ENCODE results near the gene SULF2. TPM values are rescaled to one million over a fixed set of nuclear protein-coding genes. Genes with fewer than 3 reads are reported as not detected.

Gene SULF2
- total and polyA plus RNA-seq, 2 of the 4 experiments (the other 2 are of a cell fraction): 0.54 to 0.77 TPM

DNA sequence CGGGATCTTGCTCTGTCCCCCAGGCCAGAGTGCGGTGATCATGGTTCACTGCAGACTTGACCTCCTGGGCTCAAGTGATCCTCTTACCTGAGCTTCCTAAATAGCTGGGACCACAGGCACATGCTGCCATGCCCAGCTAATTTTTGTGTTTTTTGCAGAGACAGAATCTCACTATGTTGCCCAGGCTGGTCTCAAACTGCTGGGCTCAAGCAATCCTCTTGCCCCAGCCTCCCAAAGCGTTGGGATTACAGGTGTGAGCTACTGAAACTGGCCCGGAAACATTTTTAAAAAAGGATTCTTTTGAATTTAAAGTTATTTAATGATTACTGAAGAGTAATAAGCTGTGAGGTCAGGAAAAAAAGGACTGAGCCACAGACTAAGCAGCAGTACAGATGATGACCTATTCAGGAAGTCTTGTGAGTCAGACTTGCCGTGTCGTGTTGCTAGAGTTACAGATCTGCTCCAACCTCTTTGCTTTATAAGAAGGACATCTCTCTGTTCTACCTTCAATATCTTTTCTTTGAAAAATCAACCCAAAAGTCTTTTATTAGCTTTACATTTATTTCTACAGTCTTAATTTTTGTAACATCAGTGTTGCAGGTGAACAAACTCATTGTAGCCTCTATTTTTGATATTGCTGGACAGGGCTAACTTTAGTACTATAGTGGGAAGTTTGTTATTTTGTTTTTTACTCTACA lies 174.9 kb downstream of the SULF2 start:
- Histone ChIP-seq H2AK5ac (ENCODE audit: low read depth, low read length) (peak overlapping the region; percentile 57), H2BK15ac (ENCODE audit: low read depth, low read length) (peak overlapping the region; percentile 35; the same call in 1 of the 3 replicates), H4K5ac (ENCODE audit: low read depth, low read length) (0 out of 2 replicates have a peak overlapping the region, but pooled peaks have one; percentile 22), H3K4ac (ENCODE audit: low read depth, low read length) (peak overlapping the region; percentile 55; the same call in 1 of the 2 replicates), H3K23ac (ENCODE audit: low read depth, low read length) (no peak overlapping the region), H3K18ac (ENCODE audit: low read depth, low read length) (no peak overlapping the region), H4K8ac (ENCODE audit: low read depth in 2 of 2, low read length in 2 of 2) (peak overlapping the region in 1 of 2 experiments; percentile 39; a peak in 3 of 4 replicates), H3K4me1 (ENCODE audit: control insufficient read depth, insufficient read depth, low read length) (peaks cover 7% of the 10 kb centered on the region), H3K36me3 (ENCODE audit: control insufficient read depth, insufficient read depth, low read length) (no peaks in the 10 kb centered on the region), H2BK20ac (ENCODE audit: low read depth, low read length) (peak overlapping the region; percentile 12; the same call in 1 of the 2 replicates), H3K27me3 (ENCODE audit: control insufficient read depth, insufficient read depth, low read length) (no peaks in the 10 kb centered on the region), H2BK120ac (ENCODE audit: low read depth, low read length) (peak overlapping the region; percentile 31; the same call in 1 of the 2 replicates), H3K27ac (ENCODE audit: insufficient read depth, low read length) (peak overlapping the region; percentile 74), H4K91ac (ENCODE audit: insufficient read depth, low read depth, low read length) (no peak overlapping the region), H3K9me1 (ENCODE audit: insufficient read depth, low read length) (peaks cover 5% of the 10 kb centered on the region), H3K56ac (ENCODE audit: extremely low read depth, insufficient read depth, low read length) (no peak overlapping the region), H3K79me1 (ENCODE audit: low read depth in 1 of 2, low read length in 2 of 2) (peaks cover 10 to 37% of the 10 kb centered on the region in 2 experiments), H3K4me2 (ENCODE audit: low read depth, low read length) (0 out of 2 replicates have a peak overlapping the region, but pooled peaks have one; percentile 11), H3K14ac (replicated peaks; ENCODE audit: low read depth, low read length) (peak overlapping the region; percentile 69; the same call in 1 of the 2 replicates), H3K9me3 (ENCODE audit: control insufficient read depth, insufficient read depth, low read length) (no peaks in the 10 kb centered on the region), H3K4me3 (ENCODE audit: insufficient read depth, low read depth, low read length) (no peak overlapping the region), H2BK5ac (ENCODE audit: low read depth, low read length, poor library complexity, severe bottlenecking) (peak overlapping the region; percentile 63), H3K9ac (ENCODE audit: low read depth, low read length) (no peak overlapping the region; the same call in 1 of the 2 replicates), H4K20me1 (ENCODE audit: insufficient read depth, low read length) (no peaks in the 10 kb centered on the region), H2AK9ac (replicated peaks; ENCODE audit: low read depth, low read length, poor library complexity) (no peak overlapping the region), H2AFZ (replicated peaks; ENCODE audit: low read length, poor library complexity) (no peak overlapping the region)
- DNase-seq (peak; percentile 92), ATAC-seq (ENCODE audit: low read depth) (peak; percentile 97)
- TF ChIP-seq FOS (IDR thresholded peaks at IDR 0.05; ENCODE audit: low read depth, low read length): peak; percentile 80
- TF ChIP-seq POLR2A (IDR thresholded peaks at IDR 0.05; ENCODE audit: low read depth, low read length): no peak
- ChIA-PET CTCF (interaction anchor here (0.5 to 2.2 kb wide), 6 partner anchors 10 to 1604 kb away, joined by 3 to 5 read pairs (median 3); no protein-coding TSS in a partner anchor), POLR2A (ENCODE audit: unreplicated experiment) (no interaction called here)
- intact Hi-C loops (cut with micrococcal nuclease) (no loop called here), in situ Hi-C loops (cut with MboI; ENCODE audit: low sequenced_read_pairs) (no loop called here), dilution Hi-C loops (cut with HindIII; ENCODE audit: low sequenced_read_pairs, unreplicated experiment) (no loop called here)
- 100% methylated on average over 1 of the region's 6 CpGs; no CpG with 5 or more reads in 1 of the 2 experiments for WGBS, 2 experiments (ENCODE audit: extremely low coverage in 2 of 2, insufficient read length in 1 of 2)
- no TSS peak for BruUV-seq (replicated peaks)

Data from IMR-90 (cell line).